H9 (cell line): ENCODE results near the gene DHRS9. TPM values are rescaled to one million over a fixed set of nuclear protein-coding genes. Genes with fewer than 3 reads are reported as not detected.

Experiments used
- DNase-seq: peaks from one replicate; pipeline ENCODE4 v3.0.0-alpha.2; 2017
- H2AFZ ChIP-seq: one replicate; pipeline ENCODE4 v1.6.1; 2013; ENCODE audit warnings: mild to moderate bottlenecking, low read length, control low read depth, moderate library complexity
- H2AK5ac ChIP-seq: 2 replicates; pipeline ENCODE4 v1.6.1; 2013; ENCODE audit warnings: low read length, control low read depth, mixed read lengths; ENCODE audit not compliant: insufficient read length
- H2BK120ac ChIP-seq: one replicate; pipeline ENCODE4 v1.6.1; 2013; ENCODE audit warnings: low read depth, mild to moderate bottlenecking, low read length, control low read depth, inconsistent platforms; ENCODE audit not compliant: poor library complexity, severe bottlenecking
- H2BK12ac ChIP-seq: 2 replicates; pipeline ENCODE4 v1.6.1; 2013; ENCODE audit warnings: low read length, control low read depth, mixed read lengths, low read depth; ENCODE audit not compliant: insufficient read length
- H2BK15ac ChIP-seq: 2 replicates; pipeline ENCODE4 v1.6.1; 2013; ENCODE audit warnings: low read depth, low read length, control low read depth
- H2BK20ac ChIP-seq: one replicate; pipeline ENCODE4 v1.6.1; 2013; ENCODE audit warnings: low read depth, mild to moderate bottlenecking, low read length, control low read depth, inconsistent platforms; ENCODE audit not compliant: poor library complexity, severe bottlenecking
- H2BK5ac ChIP-seq: 2 replicates; pipeline ENCODE4 v1.6.1; 2013; ENCODE audit warnings: low read length, control low read depth, mixed read lengths; ENCODE audit not compliant: insufficient read length
- H3K14ac ChIP-seq: 2 replicates; pipeline ENCODE4 v1.6.1; 2013; ENCODE audit warnings: low read length, control low read depth; ENCODE audit not compliant: insufficient read depth
- H3K18ac ChIP-seq: 2 replicates; pipeline ENCODE4 v1.6.1; 2013; ENCODE audit warnings: low read depth, mild to moderate bottlenecking, mixed read lengths, low read length, control low read depth; ENCODE audit not compliant: insufficient read length
- H3K23ac ChIP-seq: 2 replicates; pipeline ENCODE4 v1.6.1; 2013; ENCODE audit warnings: low read length, control low read depth, mixed read lengths, low read depth; ENCODE audit not compliant: insufficient read length
- H3K23me2 ChIP-seq: 2 replicates; pipeline ENCODE4 v1.6.1; 2013; ENCODE audit warnings: low read depth, mild to moderate bottlenecking, mixed read lengths, low read length, control low read depth; ENCODE audit not compliant: insufficient read length, poor library complexity, severe bottlenecking
- H3K27ac ChIP-seq: 2 replicates; pipeline ENCODE4 v1.5.1; 2013; ENCODE audit warnings: low read length, control low read depth, mixed read lengths, low read depth; ENCODE audit not compliant: insufficient read length
- H3K27me3 ChIP-seq: 2 replicates; pipeline ENCODE4 v1.6.1; 2013; ENCODE audit warnings: low read length, control low read depth, inconsistent platforms; ENCODE audit not compliant: insufficient read depth
- H3K4ac ChIP-seq: 2 replicates; pipeline ENCODE4 v1.6.1; 2013; ENCODE audit warnings: low read depth, mild to moderate bottlenecking, control low read depth, inconsistent platforms, low read length, moderate library complexity
- H3K4me1 ChIP-seq: 2 replicates; pipeline ENCODE4 v1.6.1; 2013; ENCODE audit warnings: low read length, control low read depth, inconsistent platforms; ENCODE audit not compliant: insufficient read depth
- H3K4me2 ChIP-seq: 2 replicates; pipeline ENCODE4 v1.6.1; 2013; ENCODE audit warnings: low read length, control low read depth, mixed read lengths; ENCODE audit not compliant: insufficient read length, insufficient read depth
- H3K56ac ChIP-seq: 2 replicates; pipeline ENCODE4 v1.6.1; 2013; ENCODE audit warnings: low read depth, mild to moderate bottlenecking, mixed read lengths, low read length, control low read depth; ENCODE audit not compliant: insufficient read length
- H3K79me1 ChIP-seq: 2 replicates; pipeline ENCODE4 v1.6.1; 2013; ENCODE audit warnings: low read depth, mild to moderate bottlenecking, moderate library complexity, low read length, control low read depth, inconsistent platforms; ENCODE audit not compliant: insufficient read depth, poor library complexity, severe bottlenecking
- H3K79me2 ChIP-seq: 2 replicates; pipeline ENCODE4 v1.6.1; 2013; ENCODE audit warnings: low read length, control low read depth, inconsistent platforms; ENCODE audit not compliant: insufficient read depth
- H3K9ac ChIP-seq: 2 replicates; pipeline ENCODE4 v1.6.1; 2013; ENCODE audit warnings: low read length, control low read depth, mixed read lengths; ENCODE audit not compliant: insufficient read length; ENCODE audit errors: extremely low read depth
- H3K9me3 ChIP-seq: one replicate; pipeline ENCODE4 v1.6.1; 2013; ENCODE audit warnings: low read depth, low read length, inconsistent platforms; ENCODE audit not compliant: control insufficient read depth
- H3T11ph ChIP-seq: one replicate; pipeline ENCODE4 v1.6.1; 2013; ENCODE audit warnings: mild to moderate bottlenecking, low read length, control low read depth, inconsistent platforms
- H4K20me1 ChIP-seq: one replicate; pipeline ENCODE4 v1.6.1; 2013; ENCODE audit not compliant: control insufficient read depth, insufficient read length, insufficient read depth
- H4K5ac ChIP-seq: 2 replicates; pipeline ENCODE4 v1.6.1; 2013; ENCODE audit warnings: low read depth, mild to moderate bottlenecking, mixed read lengths, low read length, control low read depth; ENCODE audit not compliant: insufficient read length
- H4K8ac ChIP-seq: replicated peaks from 2 replicates; pipeline ENCODE4 v1.6.1; 2013; ENCODE audit warnings: low read length, control low read depth, mixed read lengths, low read depth; ENCODE audit not compliant: insufficient read length
- H4K91ac ChIP-seq: 2 replicates; pipeline ENCODE4 v1.6.1; 2013; ENCODE audit warnings: low read depth, mild to moderate bottlenecking, moderate library complexity, mixed read lengths, low read length, control low read depth; ENCODE audit not compliant: insufficient read length
- H3K27ac Mint-ChIP-seq, 3 experiments: 2 replicates in 2 of 3; 3 replicates in 1 of 3; pipeline ENCODE4 v1.8.0; 2020 to 2021; ENCODE audit warnings: mixed read lengths in 3 of 3, mild to moderate bottlenecking in 1 of 3, moderate library complexity in 1 of 3
- H3K27me3 Mint-ChIP-seq: 2 replicates; pipeline ENCODE4 v1.8.0; 2021; ENCODE audit warnings: low read depth, mild to moderate bottlenecking, moderate library complexity, mixed read lengths
- H3K36me3 Mint-ChIP-seq, 3 experiments: 2 replicates in 2 of 3; 3 replicates in 1 of 3; pipeline ENCODE4 v1.8.0; 2020 to 2021; ENCODE audit warnings: low read depth in 3 of 3, mixed read lengths in 3 of 3; ENCODE audit not compliant: insufficient read depth in 1 of 3
- H3K4me1 Mint-ChIP-seq, 2 experiments: 2 replicates each; pipeline ENCODE4 v1.8.0; 2020; ENCODE audit warnings: mixed read lengths in 2 of 2
- H3K4me3 Mint-ChIP-seq, 2 experiments: 2 replicates in 1 of 2; 3 replicates in 1 of 2; pipeline ENCODE4 v1.8.0; 2020 to 2021; ENCODE audit warnings: mild to moderate bottlenecking in 2 of 2, mixed read lengths in 2 of 2, moderate library complexity in 1 of 2
- H3K9me3 Mint-ChIP-seq, 2 experiments: 2 replicates in 1 of 2; 3 replicates in 1 of 2; pipeline ENCODE4 v1.8.0; 2020; ENCODE audit warnings: mild to moderate bottlenecking in 2 of 2, mixed read lengths in 2 of 2, moderate library complexity in 1 of 2
- WGBS: extraction: QIAGEN DNeasy Blood & Tissue Kit; methylation state at CpG from one replicate; pipeline ENCODE4 v1.1.7; 2013; ENCODE audit warnings: missing lambda C conversion rate, low lambda C conversion rate, mixed read lengths; ENCODE audit not compliant: insufficient read length; ENCODE audit errors: extremely low coverage; 5-methylcytosine and 5-hydroxymethylcytosine counted together
- total RNA-seq: library from RNA; stranded (reverse); gene quantifications from 2 replicates; pipeline ENCODE4 v1.2.1, GENCODE V29; 2021
- TF ChIP-seq, protein P1 (sequence below): fragments of 200-600 bp; sonication (generic); conservative IDR thresholded peaks from 3 replicates; pipeline ENCODE4 v1.8.0; 2021; ENCODE audit warnings: antibody characterized with exemption, mild to moderate bottlenecking

DHRS9 gene
- total RNA-seq, 1 experiment from 2014 or later, result not detected

GRCh38 chr2:169035887-169036286, 33.5 kb upstream of the DHRS9 start:
- Histone ChIP-seq H2BK12ac (no peak overlapping the region), H4K91ac (no peak overlapping the region), H3K4ac (no peak overlapping the region), H4K20me1 (no peaks in the 10 kb centered on the region), H2BK120ac (no peak overlapping the region), H3K4me2 (no peak overlapping the region), H3K23ac (no peak overlapping the region), H3K18ac (no peak overlapping the region), H3K23me2 (no peaks in the 10 kb centered on the region), H2BK20ac (no peak overlapping the region), H3K27me3 (no peaks in the 10 kb centered on the region), H2BK15ac (no peak overlapping the region), H3K56ac (no peak overlapping the region), H2BK5ac (no peak overlapping the region), H3K9ac (no peak overlapping the region), H3K79me1 (no peaks in the 10 kb centered on the region), H3K9me3 (no peaks in the 10 kb centered on the region), H3K27ac (no peak overlapping the region), H3K4me1 (no peaks in the 10 kb centered on the region), H3T11ph (no peak overlapping the region), H2AK5ac (no peak overlapping the region), H3K14ac (no peak overlapping the region), H4K5ac (no peak overlapping the region), H3K79me2 (no peaks in the 10 kb centered on the region), H4K8ac (no peak overlapping the region), H2AFZ (no peak overlapping the region)
- Mint-ChIP-seq H3K9me3 (no peaks in the 10 kb centered on the region), H3K27me3 (no peaks in the 10 kb centered on the region), H3K4me1 (peaks cover 3 to 9% of the 10 kb centered on the region in 2 experiments), H3K4me3 (no peak overlapping the region), H3K36me3 (no peaks in the 10 kb centered on the region), H3K27ac (no peak overlapping the region)
- TF ChIP-seq, protein P1, sequence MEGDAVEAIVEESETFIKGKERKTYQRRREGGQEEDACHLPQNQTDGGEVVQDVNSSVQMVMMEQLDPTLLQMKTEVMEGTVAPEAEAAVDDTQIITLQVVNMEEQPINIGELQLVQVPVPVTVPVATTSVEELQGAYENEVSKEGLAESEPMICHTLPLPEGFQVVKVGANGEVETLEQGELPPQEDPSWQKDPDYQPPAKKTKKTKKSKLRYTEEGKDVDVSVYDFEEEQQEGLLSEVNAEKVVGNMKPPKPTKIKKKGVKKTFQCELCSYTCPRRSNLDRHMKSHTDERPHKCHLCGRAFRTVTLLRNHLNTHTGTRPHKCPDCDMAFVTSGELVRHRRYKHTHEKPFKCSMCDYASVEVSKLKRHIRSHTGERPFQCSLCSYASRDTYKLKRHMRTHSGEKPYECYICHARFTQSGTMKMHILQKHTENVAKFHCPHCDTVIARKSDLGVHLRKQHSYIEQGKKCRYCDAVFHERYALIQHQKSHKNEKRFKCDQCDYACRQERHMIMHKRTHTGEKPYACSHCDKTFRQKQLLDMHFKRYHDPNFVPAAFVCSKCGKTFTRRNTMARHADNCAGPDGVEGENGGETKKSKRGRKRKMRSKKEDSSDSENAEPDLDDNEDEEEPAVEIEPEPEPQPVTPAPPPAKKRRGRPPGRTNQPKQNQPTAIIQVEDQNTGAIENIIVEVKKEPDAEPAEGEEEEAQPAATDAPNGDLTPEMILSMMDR, result no peak
- DNase-seq, result no peak
- no CpG with 5 or more reads among the region's 1 CpG for WGBS
